Ishikawa (cell line): ENCODE results near the gene DALRD3.

Experiments used
- CEBPB ChIP-seq: IDR thresholded peaks from 2 replicates; pipeline ENCODE4 v1.6.1; 2012
- CREB1 ChIP-seq: IDR thresholded peaks from 2 replicates; pipeline ENCODE4 v1.6.1; 2012; ENCODE audit warnings: low read depth
- EP300 ChIP-seq: IDR thresholded peaks from 2 replicates; pipeline ENCODE4 v1.6.1; 2012; ENCODE audit warnings: borderline replicate concordance
- FOXM1 ChIP-seq: IDR thresholded peaks from 2 replicates; pipeline ENCODE4 v1.6.1; 2012; ENCODE audit warnings: low read depth, borderline replicate concordance
- MAX ChIP-seq: IDR thresholded peaks from 2 replicates; pipeline ENCODE4 v1.6.1; 2012
- NFIC ChIP-seq: IDR thresholded peaks from 2 replicates; pipeline ENCODE4 v1.6.1; 2012
- RAD21 ChIP-seq: IDR thresholded peaks from 2 replicates; pipeline ENCODE4 v1.6.1; 2012; ENCODE audit warnings: low read depth
- REST ChIP-seq: IDR thresholded peaks from 2 replicates; pipeline ENCODE4 v1.6.1; 2012; ENCODE audit warnings: low read depth, mild to moderate bottlenecking
- TCF12 ChIP-seq: IDR thresholded peaks from 2 replicates; pipeline ENCODE4 v1.6.1; 2012; ENCODE audit warnings: low read depth
- TEAD4 ChIP-seq: IDR thresholded peaks from 2 replicates; pipeline ENCODE4 v1.6.1; 2012
- YY1 ChIP-seq: IDR thresholded peaks from 2 replicates; pipeline ENCODE4 v1.6.1; 2012; ENCODE audit warnings: low read depth

GRCh38 chr3:49023775-49024174 is 5.4 kb upstream of the DALRD3 start:
- no peak for TF ChIP-seq CREB1
- no peak for TF ChIP-seq MAX
- no peak for TF ChIP-seq RAD21
- no peak for TF ChIP-seq FOXM1
- no peak for TF ChIP-seq TCF12
- TF ChIP-seq CEBPB = no peak
- TF ChIP-seq EP300 = no peak
- TF ChIP-seq TEAD4 = no peak
- TF ChIP-seq YY1 = no peak
- no peak for TF ChIP-seq NFIC
- no peak for TF ChIP-seq REST
